BLaER1 treated with 17β-estradiol and CSF1 and Interleukin-3, amounts not matched to agents 10 nM and 100 nM (cell line): ENCODE data around the gene USP15.
"Not testable (repeated sequence)": the region's sequence is repeated elsewhere in the genome, so short reads cannot be mapped to it uniquely, and the experiment has no call there.

Experiments used
- H3K27ac ChIP-seq, 11 experiments: shearing (Covaris generic); formaldehyde crosslinking; 2 replicates each; pipeline ENCODE4 v1.8.1; 2022
- H3K27me3 ChIP-seq, 11 experiments: shearing (Covaris generic); formaldehyde crosslinking; 2 replicates each; pipeline ENCODE4 v1.8.1; 2022
- H3K36me3 ChIP-seq, 11 experiments: shearing (Covaris generic); formaldehyde crosslinking; 2 replicates each; pipeline ENCODE4 v1.8.1; 2022
- H3K4me1 ChIP-seq, 10 experiments: shearing (Covaris generic); formaldehyde crosslinking; 2 replicates each; pipeline ENCODE4 v1.8.1; 2022
- H3K4me2 ChIP-seq, 11 experiments: shearing (Covaris generic); formaldehyde crosslinking; 2 replicates each; pipeline ENCODE4 v1.8.1; 2022
- H3K4me3 ChIP-seq, 10 experiments: shearing (Covaris generic); formaldehyde crosslinking; 2 replicates each; pipeline ENCODE4 v1.8.1; 2022
- H3K9ac ChIP-seq, 11 experiments: shearing (Covaris generic); formaldehyde crosslinking; 2 replicates each; pipeline ENCODE4 v1.8.1; 2022
- H3K9me3 ChIP-seq, 11 experiments: shearing (Covaris generic); formaldehyde crosslinking; replicated peaks in 1 of 11; 2 replicates each; pipeline ENCODE4 v1.8.1; 2022
- H4K20me1 ChIP-seq, 11 experiments: shearing (Covaris generic); formaldehyde crosslinking; 2 replicates each; pipeline ENCODE4 v1.8.1; 2022
- Cebpa-rat ChIP-seq, 11 experiments: shearing (Covaris generic); IDR thresholded peaks; 2 replicates each; pipeline ENCODE4 v1.8.1; 2022

The USP15 gene

DNA sequence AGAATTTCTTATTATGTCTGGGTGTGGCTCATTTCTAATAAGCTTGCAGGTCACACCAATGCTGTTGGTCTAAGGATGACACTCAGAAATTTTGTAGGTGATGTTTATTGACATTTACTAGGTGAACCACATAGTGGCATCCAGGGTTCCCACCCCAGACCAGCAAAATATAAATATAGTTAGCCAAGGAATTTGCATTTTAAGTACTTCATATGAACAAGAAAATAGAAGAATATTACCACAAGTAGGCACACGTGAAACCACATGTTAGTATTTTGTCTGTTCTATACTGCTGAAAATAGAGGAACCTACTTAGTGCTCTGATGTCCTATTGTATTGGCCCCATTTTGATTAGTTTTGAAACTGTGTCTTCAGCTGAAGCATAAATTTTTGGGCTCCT, 71.1 kb downstream of the USP15 start:
- Histone ChIP-seq H3K27ac (no peak overlapping the region), H3K27me3 (no peaks in the 10 kb centered on the region), H3K4me3 (no peak overlapping the region), H3K9me3 (peaks cover 0 to 8% (median 3%) of the 10 kb centered on the region in 11 experiments; a peak in 3 of 22 replicates), H4K20me1 (peaks cover 0 to 97% (median 0%) of the 10 kb centered on the region in 11 experiments; a peak in 6 of 22 replicates), H3K4me2 (no peak overlapping the region), H3K9ac (no peak overlapping the region), H3K4me1 (peaks cover 0 to 32% (median 0%) of the 10 kb centered on the region in 10 experiments; a peak in 7 of 20 replicates), H3K36me3 (peaks cover 40 to 92% (median 73%) of the 10 kb centered on the region in 11 experiments)
- no peak for TF ChIP-seq Cebpa-rat (IDR thresholded peaks at IDR 0.05)

DNA sequence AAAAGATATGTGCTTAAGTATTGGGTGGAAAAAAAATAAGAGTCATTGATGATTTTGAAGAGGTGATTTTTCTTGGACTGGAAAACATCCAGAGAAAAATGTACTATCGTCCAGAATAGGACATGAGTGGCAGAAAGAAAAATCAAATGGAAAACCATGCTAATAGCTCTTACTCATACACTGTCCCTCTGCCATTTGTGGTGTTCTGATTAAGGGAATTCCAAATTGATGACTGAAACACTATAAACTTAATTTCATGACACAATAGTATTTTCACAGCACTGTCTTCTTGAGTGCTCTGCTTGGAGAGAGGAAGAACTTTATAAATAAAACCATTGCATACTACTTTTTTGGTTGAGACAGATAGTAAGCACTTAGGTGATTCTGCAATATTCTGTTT, 72.4 kb downstream of the USP15 start:
- Histone ChIP-seq H3K27ac (no peak overlapping the region), H3K9me3 (peaks cover 5 to 19% (median 9%) of the 10 kb centered on the region in 11 experiments; a peak in 15 of 22 replicates), H4K20me1 (peaks cover 0 to 96% (median 0%) of the 10 kb centered on the region in 11 experiments; a peak in 6 of 22 replicates), H3K4me3 (no peak overlapping the region), H3K27me3 (no peaks in the 10 kb centered on the region), H3K36me3 (peaks cover 42 to 90% (median 75%) of the 10 kb centered on the region in 11 experiments), H3K9ac (no peak overlapping the region), H3K4me1 (peaks cover 0 to 22% (median 0%) of the 10 kb centered on the region in 10 experiments; a peak in 7 of 20 replicates), H3K4me2 (no peak overlapping the region)
- TF ChIP-seq Cebpa-rat (IDR thresholded peaks at IDR 0.05): no peak

GRCh38 chr12:62335057-62335456, 74.9 kb downstream of the USP15 start:
- H3K27me3 ChIP-seq: no peaks in the 10 kb centered on the region
- peaks cover 21 to 41% (median 34%) of the 10 kb centered on the region in 11 experiments for H3K9me3 ChIP-seq
- H3K4me3 ChIP-seq: no peak overlapping the region
- no peak for TF ChIP-seq Cebpa-rat (IDR thresholded peaks at IDR 0.05)
- H3K27ac ChIP-seq: no peak overlapping the region
- peaks cover 0 to 95% (median 0%) of the 10 kb centered on the region in 11 experiments; a peak in 8 of 22 replicates for H4K20me1 ChIP-seq
- peaks cover 52 to 96% (median 79%) of the 10 kb centered on the region in 11 experiments for H3K36me3 ChIP-seq
- H3K4me1 ChIP-seq: peaks cover 0 to 7% (median 0%) of the 10 kb centered on the region in 10 experiments; a peak in 1 of 20 replicates
- H3K4me2 ChIP-seq: no peak overlapping the region
- no peak overlapping the region for H3K9ac ChIP-seq

GRCh38 chr12:62335796-62336195, 75.6 kb downstream of the USP15 start:
- Histone ChIP-seq H3K4me1 (peaks cover 0 to 7% (median 0%) of the 10 kb centered on the region in 10 experiments; a peak in 1 of 20 replicates), H3K9me3 (peaks cover 25 to 45% (median 35%) of the 10 kb centered on the region in 11 experiments), H3K27me3 (no peaks in the 10 kb centered on the region), H3K36me3 (peaks cover 47 to 96% (median 78%) of the 10 kb centered on the region in 11 experiments), H3K4me2 (no peak overlapping the region), H3K9ac (no peak overlapping the region), H3K4me3 (no peak overlapping the region), H3K27ac (no peak overlapping the region), H4K20me1 (peaks cover 0 to 95% (median 0%) of the 10 kb centered on the region in 11 experiments; a peak in 8 of 22 replicates)
- TF ChIP-seq Cebpa-rat (IDR thresholded peaks at IDR 0.05): no peak

DNA sequence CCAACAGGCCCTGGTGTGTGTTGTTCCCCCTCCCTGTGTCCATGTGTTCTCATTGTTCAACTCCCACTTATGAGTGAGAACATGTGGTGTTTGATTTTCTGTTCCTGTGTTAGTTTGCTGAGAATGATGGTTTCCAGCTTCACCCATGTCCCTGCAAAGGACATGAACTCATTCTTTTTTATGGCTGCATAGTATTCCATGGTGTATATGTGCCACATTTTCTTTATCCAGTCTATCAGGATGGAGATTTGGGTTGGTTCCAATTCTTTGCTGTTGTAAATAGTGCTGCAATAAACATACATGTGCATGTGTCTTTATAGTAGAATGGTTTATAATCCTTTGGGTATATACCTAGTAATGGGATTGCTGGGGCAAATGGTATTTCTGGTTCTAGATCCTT, 77.4 kb downstream of the USP15 start:
- H3K27ac ChIP-seq, H3K4me1 ChIP-seq, H3K27me3 ChIP-seq, H3K4me2 ChIP-seq, H3K9ac ChIP-seq, H3K4me3 ChIP-seq: not testable (repeated sequence)
- Histone ChIP-seq H3K9me3 (peaks cover 28 to 59% (median 43%) of the 10 kb centered on the region in 11 experiments), H4K20me1 (peaks cover 0 to 95% (median 0%) of the 10 kb centered on the region in 11 experiments; a peak in 9 of 22 replicates), H3K36me3 (peaks cover 61 to 96% (median 82%) of the 10 kb centered on the region in 11 experiments)

DNA sequence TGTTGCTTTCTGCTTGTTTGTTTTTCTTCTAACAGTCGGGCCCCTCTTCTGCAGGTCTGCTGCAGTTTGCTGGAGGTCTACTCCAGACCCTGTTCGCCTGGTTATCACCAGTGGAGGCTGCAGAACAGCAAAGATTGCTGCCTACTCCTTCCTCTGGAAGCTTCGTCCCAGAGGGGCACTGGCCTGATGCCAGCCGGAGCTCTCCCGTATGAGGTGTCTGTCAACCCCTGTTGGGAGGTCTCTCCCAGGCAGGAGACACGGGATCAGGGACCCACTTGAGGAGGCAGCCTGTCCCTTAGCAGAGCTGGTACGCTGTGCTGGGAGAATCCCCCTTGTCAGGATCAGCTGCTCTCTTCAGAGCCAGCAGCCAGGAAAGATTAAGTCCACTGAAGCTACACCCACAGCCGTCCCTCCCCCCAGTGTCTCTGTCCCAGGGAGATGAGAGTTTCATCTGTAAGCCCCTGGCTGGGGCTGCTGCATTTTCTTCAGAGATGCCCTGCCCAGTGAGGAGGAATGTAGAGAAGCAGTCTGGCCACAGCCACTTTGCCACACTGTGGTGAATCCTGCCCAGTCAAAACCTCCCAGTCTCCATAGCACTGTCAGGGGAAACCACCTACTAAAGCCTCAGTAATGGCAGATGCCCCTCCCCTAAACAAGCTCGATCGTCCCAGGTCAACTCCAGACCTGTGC, 82.6 kb downstream of the USP15 start:
- H3K9me3 ChIP-seq: peaks cover 17 to 76% (median 59%) of the 10 kb centered on the region in 11 experiments; a peak in 21 of 22 replicates
- H3K4me3 ChIP-seq: peak overlapping the region in 1 of 10 experiments; percentile 7; a peak in 1 of 20 replicates
- not testable (repeated sequence) for H3K9ac ChIP-seq, H3K4me2 ChIP-seq, H3K27ac ChIP-seq, H3K27me3 ChIP-seq
- H4K20me1 ChIP-seq: peaks cover 0 to 95% (median 0%) of the 10 kb centered on the region in 11 experiments; a peak in 10 of 22 replicates
- H3K4me1 ChIP-seq: peaks cover 0 to 24% (median 0%) of the 10 kb centered on the region in 10 experiments; a peak in 6 of 20 replicates
- peaks cover 65 to 87% (median 75%) of the 10 kb centered on the region in 11 experiments for H3K36me3 ChIP-seq

DNA sequence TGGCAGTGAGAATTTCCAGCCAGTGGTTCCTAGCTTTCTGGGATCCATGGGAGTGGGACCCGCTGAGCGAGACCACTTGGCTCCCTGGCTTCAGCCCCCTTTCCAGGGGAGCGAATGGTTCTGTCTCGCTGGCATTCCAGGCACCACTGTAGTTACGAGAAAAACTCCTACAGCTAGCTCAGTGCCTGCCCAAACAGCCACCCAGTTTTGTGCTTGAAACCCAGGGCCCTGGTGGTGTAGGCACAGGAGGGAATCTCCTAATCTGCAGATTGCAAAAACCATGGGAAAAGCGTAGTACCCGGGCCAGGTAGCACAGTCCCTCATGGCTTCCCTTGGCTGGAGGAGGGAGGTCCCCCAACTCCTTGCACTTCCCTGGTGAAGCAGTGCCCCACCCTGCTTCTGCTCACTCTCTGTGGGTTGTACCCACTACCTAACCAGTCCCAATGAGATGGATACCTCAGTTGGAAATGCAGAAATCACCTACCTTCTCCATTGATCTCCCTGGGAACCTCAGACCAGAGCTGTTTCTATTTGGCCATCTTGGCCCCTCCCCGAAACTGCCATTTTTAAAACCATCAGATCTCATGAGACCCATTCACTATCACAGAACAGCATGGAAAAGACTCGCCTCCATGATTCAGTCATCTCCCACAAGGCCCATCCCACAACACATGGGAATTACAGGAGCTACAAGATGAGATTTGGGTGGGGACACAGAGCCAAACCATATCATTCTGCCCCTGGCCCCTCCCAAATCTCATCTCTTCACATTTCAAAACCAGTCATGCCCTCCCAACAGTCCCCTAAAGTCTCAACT, 83.3 kb downstream of the USP15 start:
- not testable (repeated sequence) for H3K4me3 ChIP-seq, H3K27me3 ChIP-seq, H3K9ac ChIP-seq, H3K27ac ChIP-seq
- H3K4me1 ChIP-seq: peaks cover 0 to 24% (median 0%) of the 10 kb centered on the region in 10 experiments; a peak in 6 of 20 replicates
- H3K4me2 ChIP-seq: 0 out of 22 replicates have a peak overlapping the region, but pooled peaks of 2 of the 11 experiments have one; percentile 52 to 63
- peaks cover 60 to 87% (median 70%) of the 10 kb centered on the region in 11 experiments for H3K36me3 ChIP-seq
- H3K9me3 ChIP-seq: peaks cover 10 to 69% (median 51%) of the 10 kb centered on the region in 11 experiments; a peak in 21 of 22 replicates
- H4K20me1 ChIP-seq: peaks cover 0 to 95% (median 0%) of the 10 kb centered on the region in 11 experiments; a peak in 10 of 22 replicates

- not testable (repeated sequence) for H3K4me3 ChIP-seq, H3K9ac ChIP-seq, H3K27me3 ChIP-seq, H3K27ac ChIP-seq
- Histone ChIP-seq H3K4me2 (peak overlapping the region in 2 of 11 experiments; percentile 52 to 63; a peak in 5 of 22 replicates), H3K9me3 (peaks cover 4 to 55% (median 42%) of the 10 kb centered on the region in 11 experiments; a peak in 20 of 22 replicates), H3K36me3 (peaks cover 55 to 75% (median 59%) of the 10 kb centered on the region in 11 experiments), H4K20me1 (peaks cover 0 to 83% (median 0%) of the 10 kb centered on the region in 11 experiments; a peak in 7 of 22 replicates), H3K4me1 (peaks cover 0 to 24% (median 0%) of the 10 kb centered on the region in 10 experiments; a peak in 6 of 20 replicates)
Observed at GRCh38 chr12:62344731-62345556, 84.7 kb downstream of the USP15 start.
